ENCODE measurements around the gene UQCRH.
"Not testable (repeated sequence)": the region's sequence is repeated elsewhere in the genome, so short reads cannot be mapped to it uniquely, and the experiment has no call there.

The UQCRH gene

GRCh38 chr1:46334030-46334384 is 30.5 kb downstream of the UQCRH start:
- no peak for DNase-seq

GRCh38 chr1:46335081-46335480 is 31.6 kb downstream of the UQCRH start:
- no peak for DNase-seq

GRCh38 chr1:46337409-46337808 is 33.9 kb downstream of the UQCRH start:
- DNase-seq = not testable (repeated sequence)

DNA sequence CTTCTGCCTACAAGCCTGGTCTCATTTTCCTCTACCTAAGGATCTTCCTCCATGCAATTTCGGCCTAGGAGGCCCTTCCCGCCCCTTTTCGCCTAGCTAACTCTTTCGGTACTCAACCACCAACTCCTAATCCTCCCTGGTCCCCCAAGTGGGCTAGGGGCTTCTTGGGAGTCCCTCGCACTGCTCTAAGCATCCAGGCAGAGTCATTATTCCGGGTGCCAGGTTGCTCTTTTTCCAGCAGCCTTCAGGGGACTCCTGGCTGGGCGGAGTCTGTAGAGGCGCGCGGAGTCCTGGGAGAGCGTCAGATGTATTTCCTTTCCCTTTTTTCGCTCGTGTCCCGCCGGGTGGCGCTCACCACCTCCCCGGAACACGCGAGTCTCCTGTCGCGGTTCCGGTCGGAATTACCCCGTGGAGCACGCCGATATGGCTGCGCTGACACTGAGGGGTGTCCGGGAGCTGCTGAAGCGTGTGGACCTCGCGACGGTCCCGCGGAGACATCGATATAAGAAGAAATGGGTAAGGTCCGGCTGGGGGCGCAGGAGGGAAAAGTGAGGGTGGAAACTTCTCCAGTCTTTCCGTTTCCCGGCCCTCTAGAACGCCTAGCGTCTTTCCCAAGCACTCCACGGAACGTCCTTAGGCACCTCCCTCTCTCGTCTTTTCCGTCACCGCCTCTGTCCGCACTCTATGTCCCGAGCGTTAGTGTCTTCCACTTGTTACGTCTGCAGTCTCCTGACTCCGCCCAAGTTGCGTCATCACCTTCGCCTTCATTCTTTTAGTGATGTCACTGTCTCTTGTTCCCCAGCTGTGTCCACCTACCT is 37.1 kb downstream of the UQCRH start, which contains the start of gene NSUN4:
Gene NSUN4 (plus strand): TSS at position 404 of the 818 bp plus-strand sequence. CDS start 20 bp downstream, at position 424.
- DNase-seq = peak; percentile 96

- no peak for DNase-seq
Measured at GRCh38 chr1:46341222-46342083, 38.0 kb downstream of the UQCRH start.

- DNase-seq = peak; percentile 72
Measured at GRCh38 chr1:46342084-46342656, 38.7 kb downstream of the UQCRH start.

GRCh38 chr1:46342677-46343350 is 39.3 kb downstream of the UQCRH start:
- DNase-seq = no peak

DNA sequence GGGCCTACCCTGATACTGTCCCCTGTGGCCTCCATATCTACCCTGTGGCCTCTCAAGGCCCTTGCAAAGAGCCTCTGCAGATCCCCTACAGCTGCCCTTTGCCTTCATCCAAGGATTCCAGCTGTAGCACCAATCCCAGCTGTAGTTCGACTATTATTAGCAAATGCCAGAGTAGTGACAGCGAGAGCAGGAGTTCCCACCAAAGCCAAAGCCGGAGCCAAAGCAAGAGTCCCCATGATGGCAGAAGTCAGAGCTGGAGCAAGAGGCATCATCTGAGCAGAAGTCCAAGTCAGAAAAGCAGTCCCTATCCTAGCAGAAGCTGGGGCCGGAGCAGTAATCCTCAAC is 39.8 kb downstream of the UQCRH start:
- DNase-seq = no peak

DNA sequence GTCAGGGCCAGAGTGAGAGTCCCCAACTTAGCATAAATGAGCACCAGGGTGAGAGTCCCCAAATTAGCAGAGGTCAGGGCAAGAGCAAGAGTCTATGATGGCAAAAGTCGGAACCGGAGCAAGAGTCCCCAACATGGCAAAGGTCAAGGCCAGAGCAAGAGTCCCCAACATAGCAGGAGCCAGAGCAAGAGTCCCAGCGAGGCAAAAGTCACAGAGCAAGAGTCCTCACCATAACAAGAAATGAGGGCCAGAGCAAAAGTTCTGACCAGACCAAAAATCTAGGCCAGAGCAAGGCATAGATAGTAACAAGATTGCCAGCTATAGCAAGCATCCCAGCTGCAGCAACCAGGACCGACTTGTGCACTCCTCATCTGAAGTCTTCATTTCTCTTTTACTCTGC is 40.2 kb downstream of the UQCRH start:
- DNase-seq = no peak

DNA sequence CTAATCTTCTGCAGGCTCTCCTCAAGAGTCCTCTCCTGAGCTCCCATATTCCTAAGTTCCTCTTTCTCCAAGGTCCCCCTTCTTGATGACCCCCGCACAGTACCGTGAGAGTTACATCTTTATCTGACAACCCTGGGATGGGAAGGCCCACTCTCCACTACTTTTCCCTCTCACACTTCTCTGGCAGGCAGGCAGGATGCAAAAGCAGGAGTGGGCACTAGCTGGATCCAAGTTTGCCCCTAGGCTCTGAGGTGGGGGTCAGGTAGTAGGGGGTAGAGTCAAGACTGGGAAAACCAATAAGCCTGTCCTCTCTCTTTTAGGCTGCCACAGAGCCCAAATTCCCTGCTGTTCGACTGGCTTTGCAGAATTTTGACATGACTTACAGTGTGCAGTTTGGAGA is 41.0 kb downstream of the UQCRH start:
- no peak for DNase-seq

- no peak for DNase-seq
Measured at GRCh38 chr1:46345281-46345680, 41.8 kb downstream of the UQCRH start.

GRCh38 chr1:46352363-46352762 is 48.9 kb downstream of the UQCRH start:
- DNase-seq = no peak

GRCh38 chr1:46355920-46356319 is 52.4 kb downstream of the UQCRH start:
- not testable (repeated sequence) for DNase-seq

DNA sequence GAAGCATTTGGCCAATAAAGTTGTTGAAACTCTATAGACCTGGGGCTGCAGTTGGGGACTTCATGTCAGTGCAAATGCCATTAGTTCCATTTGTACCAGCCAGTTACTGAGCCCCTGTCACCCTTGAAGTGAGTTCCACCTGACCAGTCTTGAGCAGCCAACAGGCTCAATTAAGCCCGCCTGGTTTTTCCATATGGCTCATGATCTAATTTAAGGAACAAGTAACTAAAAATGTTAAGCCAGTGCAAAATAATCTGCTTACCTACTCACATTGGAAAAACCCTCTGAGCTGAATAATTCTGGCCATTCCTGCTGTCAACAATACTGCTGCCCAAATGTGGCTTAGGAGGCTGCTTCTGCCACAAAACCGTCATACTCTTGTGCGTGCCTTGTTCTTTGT is 58.7 kb downstream of the UQCRH start:
- no peak for DNase-seq

- DNase-seq = no peak
Measured at GRCh38 chr1:46363121-46363520, 59.6 kb downstream of the UQCRH start.

DNA sequence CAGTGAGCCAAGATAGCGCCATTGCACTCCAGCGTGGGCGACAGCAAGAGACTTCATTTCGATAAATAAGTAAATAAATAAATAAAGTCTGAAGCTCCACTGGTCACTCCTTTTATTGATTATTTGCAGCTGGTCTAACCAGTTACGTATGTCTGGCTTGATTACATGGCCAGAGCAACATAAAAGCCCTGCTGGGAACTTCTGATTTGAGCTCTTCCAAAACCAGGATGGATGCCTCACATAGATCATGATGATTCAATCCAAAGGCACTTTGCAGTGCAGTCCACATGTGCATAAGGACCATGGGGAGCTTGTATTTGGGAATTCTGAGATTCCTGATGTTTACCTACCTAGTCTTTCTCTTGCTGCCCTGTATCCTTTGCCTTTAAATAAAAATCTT is 61.1 kb downstream of the UQCRH start:
- DNase-seq = no peak

- DNase-seq = not testable (repeated sequence)
Measured at GRCh38 chr1:46365796-46366195, 62.3 kb downstream of the UQCRH start.
